Measurements from ENCODE around the gene TMEM63A.
"Not testable (repeated sequence)": the region's sequence is repeated elsewhere in the genome, so short reads cannot be mapped to it uniquely, and the experiment has no call there.

Gene TMEM63A

GRCh38 chr1:225842788-225843425 is 39.3 kb downstream of the TMEM63A start:
- no peak for DNase-seq

- peak; percentile 26 for DNase-seq
Observed at GRCh38 chr1:225842074-225842473, 40.1 kb downstream of the TMEM63A start.

GRCh38 chr1:225840713-225841112 is 41.5 kb downstream of the TMEM63A start:
- no peak for DNase-seq

- no peak for DNase-seq
Observed at GRCh38 chr1:225840223-225840610, 42.0 kb downstream of the TMEM63A start.

GRCh38 chr1:225838793-225839192 is 43.4 kb downstream of the TMEM63A start:
- DNase-seq = no peak

- DNase-seq = not testable (repeated sequence)
Observed at GRCh38 chr1:225836296-225836695, 45.9 kb downstream of the TMEM63A start.

- no peak for DNase-seq
Observed at GRCh38 chr1:225835856-225836255, 46.3 kb downstream of the TMEM63A start.

GRCh38 chr1:225834417-225835329 is 47.5 kb downstream of the TMEM63A start:
- no peak for DNase-seq

GRCh38 chr1:225830841-225831240 is 51.3 kb downstream of the TMEM63A start:
- DNase-seq = no peak

GRCh38 chr1:225828706-225829345 is 53.4 kb downstream of the TMEM63A start:
- no peak for DNase-seq

- no peak for DNase-seq
Observed at GRCh38 chr1:225827076-225827475, 55.1 kb downstream of the TMEM63A start.

- no peak for DNase-seq
Observed at GRCh38 chr1:225825607-225826007, 56.6 kb downstream of the TMEM63A start.

GRCh38 chr1:225825078-225825477 is 57.1 kb downstream of the TMEM63A start:
- DNase-seq = no peak

GRCh38 chr1:225824533-225824941 is 57.6 kb downstream of the TMEM63A start:
- DNase-seq = no peak

- DNase-seq = no peak
Observed at GRCh38 chr1:225823811-225824261, 58.3 kb downstream of the TMEM63A start.

- no peak for DNase-seq
Observed at GRCh38 chr1:225822655-225823403, 59.4 kb downstream of the TMEM63A start.

- no peak for DNase-seq
Observed at GRCh38 chr1:225820522-225821120, 61.6 kb downstream of the TMEM63A start.

GRCh38 chr1:225819346-225820192 is 62.6 kb downstream of the TMEM63A start:
- no peak for DNase-seq

- no peak for DNase-seq
Observed at GRCh38 chr1:225818229-225818628, 64.0 kb downstream of the TMEM63A start.

GRCh38 chr1:225817611-225818061 is 64.5 kb downstream of the TMEM63A start:
- DNase-seq = no peak
